Suprapubic skin (tissue), 4 donors: Measurements from ENCODE around the gene NCKAP5L. TPM values are rescaled to one million over a fixed set of nuclear protein-coding genes. Genes with fewer than 3 reads are reported as not detected.

ENCODE experiments used
- DNase-seq, 2 donors: peaks; one replicate each; pipeline ENCODE4 v3.0.0-alpha.2; 2019; ENCODE audit warnings: low spot score in 2 of 2
- H3K27ac ChIP-seq: fragments of 200-600 bp; sonication (generic); one replicate; pipeline ENCODE4 v1.5.1; 2019
- H3K27me3 ChIP-seq: fragments of 200-600 bp; sonication (generic); one replicate; pipeline ENCODE4 v1.5.1; 2019
- H3K36me3 ChIP-seq: fragments of 200-600 bp; sonication (generic); one replicate; pipeline ENCODE4 v1.5.1; 2019
- H3K4me1 ChIP-seq: fragments of 200-600 bp; sonication (generic); one replicate; pipeline ENCODE4 v1.5.1; 2019
- H3K4me3 ChIP-seq: fragments of 200-600 bp; sonication (generic); one replicate; pipeline ENCODE4 v1.5.1; 2019; ENCODE audit warnings: mild to moderate bottlenecking
- H3K9me3 ChIP-seq: fragments of 200-600 bp; sonication (generic); one replicate; pipeline ENCODE4 v1.5.1; 2019
- EP300 ChIP-seq: sonication (generic); formaldehyde crosslinking; IDR thresholded peaks from one replicate; pipeline ENCODE4 v1.6.1; 2017; ENCODE audit warnings: antibody characterized with exemption
- POLR2A ChIP-seq, 2 donors: fragments of 450-650 bp; IDR thresholded peaks; one replicate each; pipeline ENCODE4 v1.6.1; 2017; ENCODE audit warnings: antibody characterized with exemption in 2 of 2, mild to moderate bottlenecking in 2 of 2, moderate library complexity in 2 of 2
- POLR2AphosphoS5 ChIP-seq, 3 donors: sonication (generic); formaldehyde crosslinking; IDR thresholded peaks; one replicate each; pipeline ENCODE4 v1.6.1; 2017; ENCODE audit warnings: antibody characterized with exemption in 3 of 3
- WGBS: methylation state at CpG from one replicate; pipeline ENCODE4 v1.1.5; 2018; 5-methylcytosine and 5-hydroxymethylcytosine counted together
- total RNA-seq, 4 donors: library from RNA; depleted of rRNA; stranded (reverse); fragments of >200 nt; gene quantifications; one replicate each; pipeline ENCODE4 v1.1.0, GENCODE V29; 2016
- TF ChIP-seq, protein P1 (sequence below), 2 donors: fragments of 200-600 bp in 1 of 2; fragments of 450-650 bp in 1 of 2; sonication (generic) in 1 of 2; IDR thresholded peaks; one replicate each; pipeline ENCODE4 v1.5.1; 2016 to 2019; ENCODE audit warnings: antibody characterized with exemption in 2 of 2, mild to moderate bottlenecking in 1 of 2, moderate library complexity in 1 of 2

Gene NCKAP5L
- total RNA-seq, 4 donors from 2014 or later = 8.2 to 12.2 (median 8.8) TPM

DNA sequence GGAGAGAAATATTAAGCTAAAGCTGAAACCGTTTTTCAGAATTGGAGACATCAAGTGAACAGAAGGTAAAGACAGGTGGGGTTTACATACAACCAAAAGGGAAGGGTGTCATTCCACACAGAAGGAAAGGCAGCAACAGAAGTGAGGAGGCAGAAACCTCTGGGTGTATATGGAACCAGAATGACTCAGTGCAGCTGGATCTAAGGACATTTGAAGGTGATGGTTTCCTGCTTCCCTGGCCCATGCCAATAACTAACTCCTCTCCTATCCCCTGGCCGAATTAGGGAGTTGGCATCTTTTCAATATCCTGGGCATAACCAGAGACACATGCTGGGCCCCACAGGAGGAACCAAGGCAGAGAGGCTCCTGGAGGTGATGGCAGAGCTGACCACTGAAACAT is 8.4 kb downstream of the NCKAP5L start:
- Histone ChIP-seq H3K4me1 (peaks cover 30% of the 10 kb centered on the region), H3K27ac (no peak overlapping the region), H3K36me3 (peaks cover 5% of the 10 kb centered on the region), H3K4me3 (no peak overlapping the region), H3K27me3 (no peaks in the 10 kb centered on the region), H3K9me3 (no peaks in the 10 kb centered on the region)
- DNase-seq = no peak
- 55% methylated on average over 2 of the region's 2 CpGs for WGBS
- TF ChIP-seq EP300 (no peak), POLR2A (IDR thresholded peaks at IDR 0.05) (no peak), POLR2AphosphoS5 (IDR thresholded peaks at IDR 0.05) (no peak)
- TF ChIP-seq, protein P1, sequence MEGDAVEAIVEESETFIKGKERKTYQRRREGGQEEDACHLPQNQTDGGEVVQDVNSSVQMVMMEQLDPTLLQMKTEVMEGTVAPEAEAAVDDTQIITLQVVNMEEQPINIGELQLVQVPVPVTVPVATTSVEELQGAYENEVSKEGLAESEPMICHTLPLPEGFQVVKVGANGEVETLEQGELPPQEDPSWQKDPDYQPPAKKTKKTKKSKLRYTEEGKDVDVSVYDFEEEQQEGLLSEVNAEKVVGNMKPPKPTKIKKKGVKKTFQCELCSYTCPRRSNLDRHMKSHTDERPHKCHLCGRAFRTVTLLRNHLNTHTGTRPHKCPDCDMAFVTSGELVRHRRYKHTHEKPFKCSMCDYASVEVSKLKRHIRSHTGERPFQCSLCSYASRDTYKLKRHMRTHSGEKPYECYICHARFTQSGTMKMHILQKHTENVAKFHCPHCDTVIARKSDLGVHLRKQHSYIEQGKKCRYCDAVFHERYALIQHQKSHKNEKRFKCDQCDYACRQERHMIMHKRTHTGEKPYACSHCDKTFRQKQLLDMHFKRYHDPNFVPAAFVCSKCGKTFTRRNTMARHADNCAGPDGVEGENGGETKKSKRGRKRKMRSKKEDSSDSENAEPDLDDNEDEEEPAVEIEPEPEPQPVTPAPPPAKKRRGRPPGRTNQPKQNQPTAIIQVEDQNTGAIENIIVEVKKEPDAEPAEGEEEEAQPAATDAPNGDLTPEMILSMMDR (IDR thresholded peaks at IDR 0.05) = no peak

DNA sequence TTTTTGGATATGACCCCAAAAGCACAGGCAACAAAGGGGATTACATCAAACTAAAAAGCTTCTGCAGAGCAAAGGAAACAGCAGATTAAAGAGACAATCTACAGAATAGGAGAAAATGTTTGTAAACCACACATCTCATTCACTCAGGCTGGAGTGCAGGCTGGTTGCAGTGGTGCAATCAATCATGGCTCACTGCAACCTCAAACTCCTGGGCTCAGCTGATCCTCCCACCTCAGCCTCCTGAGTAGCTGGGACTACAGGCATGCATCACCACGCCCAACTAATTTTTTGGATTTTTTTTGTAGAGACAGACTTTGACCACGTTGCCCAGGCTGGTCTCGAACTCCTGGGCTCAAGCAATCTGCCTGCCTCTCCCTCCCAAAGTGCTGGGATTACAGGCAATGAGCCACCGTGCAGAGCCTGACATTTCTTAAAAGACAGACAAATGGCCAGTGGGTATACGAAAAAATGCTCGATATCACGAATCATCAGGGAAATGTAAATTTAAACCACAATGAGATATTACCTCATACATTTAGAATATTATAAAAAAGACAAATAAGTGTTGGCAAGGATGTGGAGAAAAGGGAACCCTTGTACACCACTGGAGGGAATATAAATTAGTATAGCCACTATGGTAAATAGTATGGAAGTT is 9.8 kb downstream of the NCKAP5L start:
- Histone ChIP-seq H3K27ac (no peak overlapping the region), H3K36me3 (peaks cover 5% of the 10 kb centered on the region), H3K27me3 (no peaks in the 10 kb centered on the region), H3K4me3 (no peak overlapping the region), H3K4me1 (peaks cover 16% of the 10 kb centered on the region), H3K9me3 (no peaks in the 10 kb centered on the region)
- WGBS = 69% methylated on average over 7 of the region's 7 CpGs
- TF ChIP-seq POLR2AphosphoS5 (IDR thresholded peaks at IDR 0.05) (no peak), EP300 (no peak), POLR2A (IDR thresholded peaks at IDR 0.05) (no peak)
- TF ChIP-seq, protein P1 (IDR thresholded peaks at IDR 0.05) = no peak
- no peak for DNase-seq

DNA sequence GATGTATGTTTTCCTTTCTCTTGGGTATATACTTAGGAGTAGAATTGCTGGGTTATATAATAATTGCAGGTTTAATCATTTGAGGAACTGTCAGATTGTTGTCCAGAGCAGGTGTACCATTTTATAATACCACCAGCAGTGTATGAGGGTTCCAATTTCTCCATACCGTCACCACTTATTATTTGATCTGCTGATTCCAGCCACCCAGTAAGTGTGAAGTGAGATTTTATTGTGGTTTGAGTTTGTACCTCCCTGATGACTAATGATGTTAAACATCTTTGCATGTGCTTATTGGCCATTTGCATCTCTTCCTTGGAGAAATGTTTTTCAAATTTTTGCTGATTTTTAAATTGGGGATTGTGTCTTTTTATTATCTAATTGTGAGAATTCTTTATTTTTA is 15.1 kb downstream of the NCKAP5L start:
- TF ChIP-seq, protein P1 (IDR thresholded peaks at IDR 0.05) = no peak
- TF ChIP-seq EP300 (no peak), POLR2A (IDR thresholded peaks at IDR 0.05) (no peak), POLR2AphosphoS5 (IDR thresholded peaks at IDR 0.05) (no peak)
- no peak overlapping the region for H3K27ac ChIP-seq
- peaks cover 21% of the 10 kb centered on the region for H3K4me1 ChIP-seq
- no peaks in the 10 kb centered on the region for H3K27me3 ChIP-seq
- H3K36me3 ChIP-seq = peaks cover 5% of the 10 kb centered on the region
- 92% methylated on average over 1 of the region's 1 CpG for WGBS
- no peak for DNase-seq
- no peak overlapping the region for H3K4me3 ChIP-seq
- H3K9me3 ChIP-seq = no peaks in the 10 kb centered on the region

DNA sequence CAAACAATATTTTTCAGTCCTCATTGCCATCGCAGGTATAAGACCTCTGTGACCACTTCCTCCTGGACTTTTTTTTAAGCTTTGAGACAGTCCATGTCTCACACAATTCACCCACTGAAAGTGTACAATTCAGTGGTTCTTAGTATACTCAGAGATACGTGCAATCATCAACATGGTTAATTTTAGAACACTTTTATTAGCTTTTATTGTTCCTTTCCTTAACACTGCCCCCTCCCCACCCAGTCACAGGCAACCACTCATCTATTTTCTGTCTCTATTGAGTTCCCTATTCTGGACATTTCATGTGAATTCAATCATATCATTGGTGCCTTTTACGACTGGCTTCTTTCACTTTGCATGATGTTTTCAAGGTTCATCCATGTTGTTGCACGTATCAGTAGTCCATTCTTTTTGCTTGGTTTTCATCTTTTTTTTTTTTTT is 16.2 kb downstream of the NCKAP5L start:
- peaks cover 21% of the 10 kb centered on the region for H3K4me1 ChIP-seq
- no peak for TF ChIP-seq POLR2AphosphoS5 (IDR thresholded peaks at IDR 0.05)
- no peak for TF ChIP-seq POLR2A (IDR thresholded peaks at IDR 0.05)
- TF ChIP-seq EP300 = no peak
- TF ChIP-seq, protein P1 (IDR thresholded peaks at IDR 0.05) = no peak
- H3K4me3 ChIP-seq = no peak overlapping the region
- no peaks in the 10 kb centered on the region for H3K27me3 ChIP-seq
- no peaks in the 10 kb centered on the region for H3K9me3 ChIP-seq
- no peak for DNase-seq
- WGBS = 83% methylated on average over 4 of the region's 4 CpGs
- peaks cover 5% of the 10 kb centered on the region for H3K36me3 ChIP-seq
- no peak overlapping the region for H3K27ac ChIP-seq

DNA sequence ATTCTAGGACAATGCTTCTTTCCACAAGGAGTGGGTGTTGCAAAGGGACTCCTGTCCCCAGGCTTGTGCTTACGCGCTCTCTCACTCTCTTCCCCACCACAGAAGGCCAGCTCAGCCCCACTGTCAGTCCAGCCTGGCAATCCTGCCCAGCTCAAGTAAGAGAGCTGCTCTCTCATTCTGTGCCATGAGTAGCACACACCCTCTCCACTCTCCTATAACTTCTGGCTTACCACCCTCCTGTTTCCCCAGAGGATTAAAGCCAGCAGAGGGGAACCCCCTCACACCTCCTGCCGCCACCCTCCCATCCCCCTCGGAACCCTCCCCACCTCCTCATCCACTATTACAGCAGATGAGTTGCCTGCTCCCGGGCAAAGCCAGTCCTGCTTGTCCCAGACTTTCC is 17.1 kb downstream of the NCKAP5L start:
- H3K9me3 ChIP-seq = no peaks in the 10 kb centered on the region
- no peaks in the 10 kb centered on the region for H3K27me3 ChIP-seq
- H3K27ac ChIP-seq = no peak overlapping the region
- H3K36me3 ChIP-seq = peaks cover 5% of the 10 kb centered on the region
- no peak overlapping the region for H3K4me3 ChIP-seq
- 62% methylated on average over 5 of the region's 5 CpGs for WGBS
- DNase-seq = peak in 1 of 2 donors; percentile 17
- TF ChIP-seq POLR2A (IDR thresholded peaks at IDR 0.05) (no peak), EP300 (no peak), POLR2AphosphoS5 (IDR thresholded peaks at IDR 0.05) (no peak)
- TF ChIP-seq, protein P1 (IDR thresholded peaks at IDR 0.05) = no peak
- H3K4me1 ChIP-seq = peaks cover 21% of the 10 kb centered on the region
